Thyroid gland (tissue), 4 donors: ENCODE data around the gene SRP68.

Source experiments
- CTCF ChIP-seq, 6 experiments: fragments of 200-600 bp in 3 of 6; fragments of 450-650 bp in 3 of 6; sonication (generic) in 3 of 6; IDR thresholded peaks; one replicate each; pipeline ENCODE4 v1.5.1; 2016 to 2019; ENCODE audit warnings: antibody characterized with exemption in 6 of 6, mild to moderate bottlenecking in 2 of 6, inconsistent platforms in 1 of 6, moderate library complexity in 1 of 6
- POLR2A ChIP-seq, 2 donors: fragments of 450-650 bp; IDR thresholded peaks; one replicate each; pipeline ENCODE4 v1.6.1; 2017; ENCODE audit warnings: antibody characterized with exemption in 2 of 2, mild to moderate bottlenecking in 2 of 2, moderate library complexity in 1 of 2

GRCh38 chr17:76092526-76093413 lies 20.5 kb upstream of the SRP68 start:
- no peak for TF ChIP-seq CTCF (IDR thresholded peaks at IDR 0.05)
- no peak for TF ChIP-seq POLR2A (IDR thresholded peaks at IDR 0.05)
